ENCODE results near the gene FILIP1.

FILIP1 gene

GRCh38 chr6:75278474-75279077, 215.0 kb downstream of the FILIP1 start:
- TF ChIP-seq REST (IDR thresholded peaks at IDR 0.05; ENCODE audit: insufficient read depth in 1 of 2, low read depth in 2 of 2, low read length in 2 of 2) = no peak
- no peak for TF ChIP-seq FOXP2 (optimal IDR thresholded peaks at IDR 0.05; ENCODE audit: borderline replicate concordance, extremely low read depth, extremely low read length, insufficient read depth)
- TF ChIP-seq SIN3A (IDR thresholded peaks at IDR 0.05; ENCODE audit: borderline replicate concordance, insufficient read depth, low read length) = no peak
- TF ChIP-seq POLR2AphosphoS5 (IDR thresholded peaks at IDR 0.05; ENCODE audit: low read depth, low read length) = no peak
- TF ChIP-seq TAF1 (IDR thresholded peaks at IDR 0.05; ENCODE audit: borderline replicate concordance, insufficient read depth, low read length) = no peak

GRCh38 chr6:75275067-75275466, 218.5 kb downstream of the FILIP1 start:
- TF ChIP-seq REST (IDR thresholded peaks at IDR 0.05; ENCODE audit: insufficient read depth in 1 of 2, low read depth in 2 of 2, low read length in 2 of 2) = no peak
- no peak for TF ChIP-seq POLR2AphosphoS5 (IDR thresholded peaks at IDR 0.05; ENCODE audit: low read depth, low read length)
- no peak for TF ChIP-seq FOXP2 (optimal IDR thresholded peaks at IDR 0.05; ENCODE audit: borderline replicate concordance, extremely low read depth, extremely low read length, insufficient read depth)
- no peak for TF ChIP-seq TAF1 (IDR thresholded peaks at IDR 0.05; ENCODE audit: borderline replicate concordance, insufficient read depth, low read length)
- no peak for TF ChIP-seq SIN3A (IDR thresholded peaks at IDR 0.05; ENCODE audit: borderline replicate concordance, insufficient read depth, low read length)

- no peak for TF ChIP-seq REST (IDR thresholded peaks at IDR 0.05; ENCODE audit: insufficient read depth in 1 of 2, low read depth in 2 of 2, low read length in 2 of 2)
- no peak for TF ChIP-seq SIN3A (IDR thresholded peaks at IDR 0.05; ENCODE audit: borderline replicate concordance, insufficient read depth, low read length)
- TF ChIP-seq FOXP2 (optimal IDR thresholded peaks at IDR 0.05; ENCODE audit: borderline replicate concordance, extremely low read depth, extremely low read length, insufficient read depth) = no peak
- no peak for TF ChIP-seq POLR2AphosphoS5 (IDR thresholded peaks at IDR 0.05; ENCODE audit: low read depth, low read length)
- TF ChIP-seq TAF1 (IDR thresholded peaks at IDR 0.05; ENCODE audit: borderline replicate concordance, insufficient read depth, low read length) = no peak
These were observed 220.6 kb downstream of the FILIP1 start for GRCh38 chr6:75273009-75273408.

DNA sequence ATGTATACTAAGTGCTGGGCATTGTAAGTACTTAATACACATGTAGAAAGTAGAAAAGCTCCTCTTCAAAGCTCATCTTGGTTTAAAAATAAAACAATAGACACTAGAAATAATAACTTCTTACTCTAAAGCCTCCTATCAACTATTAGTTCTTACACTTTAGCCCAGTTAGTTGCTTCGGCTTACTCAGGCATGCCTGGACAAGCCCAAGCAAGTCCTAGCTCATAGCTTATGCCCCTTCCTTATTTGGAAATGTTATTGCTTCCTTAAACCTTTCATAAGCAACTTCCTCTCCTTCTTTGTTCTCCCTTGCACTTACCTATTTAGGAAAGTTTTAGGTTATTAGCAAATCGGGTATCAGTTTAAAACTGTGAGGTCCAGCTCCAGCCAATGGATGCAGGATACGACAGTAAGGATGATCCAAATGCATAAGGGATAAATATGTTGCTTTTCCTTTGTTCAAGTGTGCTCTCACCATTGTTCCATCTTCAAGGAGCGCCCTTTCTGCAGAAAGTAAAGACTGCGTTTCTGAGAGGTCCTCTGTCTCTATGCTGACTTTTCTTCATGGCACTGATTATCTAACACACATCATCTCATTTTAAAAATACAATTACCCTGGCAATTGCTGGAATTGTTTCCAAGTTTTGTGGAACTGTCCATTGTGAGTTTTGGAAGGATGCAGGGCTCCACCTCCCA, 221.3 kb downstream of the FILIP1 start:
- TF ChIP-seq TAF1 (IDR thresholded peaks at IDR 0.05; ENCODE audit: borderline replicate concordance, insufficient read depth, low read length) (no peak), SIN3A (IDR thresholded peaks at IDR 0.05; ENCODE audit: borderline replicate concordance, insufficient read depth, low read length) (no peak), REST (IDR thresholded peaks at IDR 0.05; ENCODE audit: insufficient read depth in 1 of 2, low read depth in 2 of 2, low read length in 2 of 2) (no peak), FOXP2 (optimal IDR thresholded peaks at IDR 0.05; ENCODE audit: borderline replicate concordance, extremely low read depth, extremely low read length, insufficient read depth) (no peak), POLR2AphosphoS5 (IDR thresholded peaks at IDR 0.05; ENCODE audit: low read depth, low read length) (no peak)

All from PFSK-1 (cell line).